ENCODE data around the gene NHERF1.

Gene NHERF1

GRCh38 chr17:74742978-74743545, 5.4 kb upstream of the NHERF1 start:
- DNase-seq (ENCODE audit: low spot score) = peak; percentile 32
- TF ChIP-seq CTCF (IDR thresholded peaks at IDR 0.05; ENCODE audit: poor library complexity, severe bottlenecking) = no peak
- H3K9me3 ChIP-seq (ENCODE audit: severe bottlenecking) = no peaks in the 10 kb centered on the region
- H3K4me3 ChIP-seq (ENCODE audit: severe bottlenecking) = no peak overlapping the region
- no peaks in the 10 kb centered on the region for H3K4me1 ChIP-seq (ENCODE audit: insufficient read depth, poor library complexity, severe bottlenecking)
- no peak for ATAC-seq (ENCODE audit: low read depth)
- peaks cover 11% of the 10 kb centered on the region for H3K27me3 ChIP-seq (ENCODE audit: insufficient read depth, poor library complexity, severe bottlenecking)
- H3K36me3 ChIP-seq (ENCODE audit: low read depth) = no peaks in the 10 kb centered on the region
- no peak overlapping the region for H3K27ac ChIP-seq (ENCODE audit: poor library complexity, severe bottlenecking)

- Histone ChIP-seq H3K36me3 (ENCODE audit: low read depth) (no peaks in the 10 kb centered on the region), H3K4me1 (ENCODE audit: insufficient read depth, poor library complexity, severe bottlenecking) (no peaks in the 10 kb centered on the region), H3K27ac (ENCODE audit: poor library complexity, severe bottlenecking) (no peak overlapping the region), H3K4me3 (ENCODE audit: severe bottlenecking) (no peak overlapping the region), H3K9me3 (ENCODE audit: severe bottlenecking) (no peaks in the 10 kb centered on the region), H3K27me3 (ENCODE audit: insufficient read depth, poor library complexity, severe bottlenecking) (peaks cover 4% of the 10 kb centered on the region)
- ATAC-seq (ENCODE audit: low read depth) (no peak), DNase-seq (ENCODE audit: low spot score) (no peak)
- no peak for TF ChIP-seq CTCF (IDR thresholded peaks at IDR 0.05; ENCODE audit: poor library complexity, severe bottlenecking)
Measured at GRCh38 chr17:74743755-74744154, 4.7 kb upstream of the NHERF1 start.

GRCh38 chr17:74744349-74744713, 4.1 kb upstream of the NHERF1 start:
- Histone ChIP-seq H3K4me1 (ENCODE audit: insufficient read depth, poor library complexity, severe bottlenecking) (no peaks in the 10 kb centered on the region), H3K9me3 (ENCODE audit: severe bottlenecking) (no peaks in the 10 kb centered on the region), H3K4me3 (ENCODE audit: severe bottlenecking) (no peak overlapping the region), H3K27me3 (ENCODE audit: insufficient read depth, poor library complexity, severe bottlenecking) (no peaks in the 10 kb centered on the region), H3K27ac (ENCODE audit: poor library complexity, severe bottlenecking) (no peak overlapping the region), H3K36me3 (ENCODE audit: low read depth) (no peaks in the 10 kb centered on the region)
- DNase-seq (ENCODE audit: low spot score) (no peak), ATAC-seq (ENCODE audit: low read depth) (no peak)
- no peak for TF ChIP-seq CTCF (IDR thresholded peaks at IDR 0.05; ENCODE audit: poor library complexity, severe bottlenecking)

GRCh38 chr17:74744714-74745547, 3.5 kb upstream of the NHERF1 start:
- Histone ChIP-seq H3K4me3 (ENCODE audit: severe bottlenecking) (no peak overlapping the region), H3K36me3 (ENCODE audit: low read depth) (no peaks in the 10 kb centered on the region), H3K27ac (ENCODE audit: poor library complexity, severe bottlenecking) (no peak overlapping the region), H3K27me3 (ENCODE audit: insufficient read depth, poor library complexity, severe bottlenecking) (no peaks in the 10 kb centered on the region), H3K9me3 (ENCODE audit: severe bottlenecking) (no peaks in the 10 kb centered on the region), H3K4me1 (ENCODE audit: insufficient read depth, poor library complexity, severe bottlenecking) (no peaks in the 10 kb centered on the region)
- ATAC-seq (ENCODE audit: low read depth) (peak; percentile 24; the same call in 1 of the 3 replicates), DNase-seq (ENCODE audit: low spot score) (peak; percentile 60)
- peak; percentile 97 for TF ChIP-seq CTCF (IDR thresholded peaks at IDR 0.05; ENCODE audit: poor library complexity, severe bottlenecking)
